ENCODE data around the gene LELP1. TPM values are rescaled to one million over a fixed set of nuclear protein-coding genes. Genes with fewer than 3 reads are reported as not detected.
"Not testable (repeated sequence)": the region's sequence is repeated elsewhere in the genome, so short reads cannot be mapped to it uniquely, and the experiment has no call there.

LELP1 gene
- total and polyA plus RNA-seq, 7 donors: not detected

- DNase-seq: no peak
- H3K4me3 ChIP-seq: no peak overlapping the region
- intact Hi-C loops (cut with DNase I): no loop called here
Measured at GRCh38 chr1:153180556-153180955, 22.7 kb upstream of the LELP1 start.

GRCh38 chr1:153188301-153188700, 14.9 kb upstream of the LELP1 start:
- H3K27me3 ChIP-seq; H3K4me1 ChIP-seq; H3K9me3 ChIP-seq; intact Hi-C loops (cut with DNase I); H3K27ac ChIP-seq; H3K4me3 ChIP-seq; DNase-seq; H3K36me3 ChIP-seq: not testable (repeated sequence)
- 69 to 81% methylated on average over 4 of the region's 4 CpGs for WGBS, 2 donors

More at GRCh38 chr1:153180556-153180955, 22.7 kb upstream of the LELP1 start:
- TF ChIP-seq POLR2AphosphoS5 (IDR thresholded peaks at IDR 0.05) (no peak), CTCF (IDR thresholded peaks at IDR 0.05) (no peak), POLR2A (IDR thresholded peaks at IDR 0.05) (no peak), EP300 (IDR thresholded peaks at IDR 0.05) (no peak)
- Histone ChIP-seq H3K36me3 (no peaks in the 10 kb centered on the region), H3K4me1 (no peaks in the 10 kb centered on the region), H3K9me3 (no peaks in the 10 kb centered on the region), H3K27me3 (no peaks in the 10 kb centered on the region), H3K27ac (no peak overlapping the region)
- WGBS, 2 donors: 76 to 78% methylated on average over 4 of the region's 4 CpGs

GRCh38 chr1:153190373-153190772, 12.9 kb upstream of the LELP1 start:
- H3K4me1 ChIP-seq: no peaks in the 10 kb centered on the region
- no peaks in the 10 kb centered on the region for H3K36me3 ChIP-seq
- no peak overlapping the region for H3K4me3 ChIP-seq
- no peaks in the 10 kb centered on the region for H3K9me3 ChIP-seq
- intact Hi-C loops (cut with DNase I): no loop called here
- DNase-seq: no peak
- H3K27me3 ChIP-seq: peaks cover 0 to 5% (median 0%) of the 10 kb centered on the region in 3 donors
- TF ChIP-seq CTCF (IDR thresholded peaks at IDR 0.05) (no peak), EP300 (IDR thresholded peaks at IDR 0.05) (no peak), POLR2A (IDR thresholded peaks at IDR 0.05) (no peak), POLR2AphosphoS5 (IDR thresholded peaks at IDR 0.05) (no peak)
- H3K27ac ChIP-seq: no peak overlapping the region
- WGBS, 2 donors: 7 to 19% methylated on average over 3 of the region's 3 CpGs

- intact Hi-C loops (cut with DNase I): no loop called here
- H3K36me3 ChIP-seq: no peaks in the 10 kb centered on the region
- TF ChIP-seq EP300 (IDR thresholded peaks at IDR 0.05) (no peak), POLR2AphosphoS5 (IDR thresholded peaks at IDR 0.05) (no peak), CTCF (IDR thresholded peaks at IDR 0.05) (no peak), POLR2A (IDR thresholded peaks at IDR 0.05) (no peak)
- no peak for DNase-seq
- no peak overlapping the region for H3K4me3 ChIP-seq
- WGBS, 2 donors: 20 to 33% methylated on average over 3 of the region's 3 CpGs
- peaks cover 0 to 3% (median 0%) of the 10 kb centered on the region in 4 donors for H3K9me3 ChIP-seq
- no peaks in the 10 kb centered on the region for H3K4me1 ChIP-seq
- no peak overlapping the region for H3K27ac ChIP-seq
- H3K27me3 ChIP-seq: peaks cover 0 to 5% (median 0%) of the 10 kb centered on the region in 3 donors
Measured at GRCh38 chr1:153192697-153193096, 10.5 kb upstream of the LELP1 start.

GRCh38 chr1:153194331-153195050, 8.7 kb upstream of the LELP1 start:
- no peak for DNase-seq
- WGBS, 2 donors: 60 to 69% methylated on average over 3 of the region's 3 CpGs
- intact Hi-C loops (cut with DNase I): no loop called here
- Histone ChIP-seq H3K4me1 (no peaks in the 10 kb centered on the region), H3K27ac (no peak overlapping the region), H3K4me3 (no peak overlapping the region), H3K36me3 (no peaks in the 10 kb centered on the region), H3K27me3 (peaks cover 0 to 5% (median 0%) of the 10 kb centered on the region in 3 donors), H3K9me3 (peaks cover 0 to 3% (median 0%) of the 10 kb centered on the region in 4 donors)
- no peak for TF ChIP-seq POLR2A (IDR thresholded peaks at IDR 0.05)
- TF ChIP-seq CTCF (IDR thresholded peaks at IDR 0.05): no peak
- TF ChIP-seq POLR2AphosphoS5 (IDR thresholded peaks at IDR 0.05): no peak
- no peak for TF ChIP-seq EP300 (IDR thresholded peaks at IDR 0.05)
